ENCODE results near the gene LUZP1.

- TF ChIP-seq CTCF (tag by site-specific recombination; IDR thresholded peaks at IDR 0.05) (no peak), FEZF1 (tag by site-specific recombination; IDR thresholded peaks at IDR 0.05) (no peak)
Observed at GRCh38 chr1:23066075-23066474, 102.6 kb downstream of the LUZP1 start.
